Cardiac fibroblast (primary cell): ENCODE data around the gene MRPL33.

Experiments used
- DNase-seq, 2 donors: peaks; one replicate each; pipeline versions ENCODE4 v3.0.0 to v3.0.0-alpha.2; 2010; ENCODE audit warnings: low read depth in 2 of 2
- H3K4me3 ChIP-seq, 2 donors: replicated peaks in 1 of 2; 1 replicate in 1 of 2; 2 replicates in 1 of 2; pipeline ENCODE4 v1.5.1; 2011; ENCODE audit warnings: low read depth in 2 of 2, low read length in 2 of 2, mild to moderate bottlenecking in 2 of 2, moderate library complexity in 1 of 2
- TF ChIP-seq, protein P1 (sequence below): IDR thresholded peaks from one replicate; pipeline ENCODE4 v1.5.1; 2011; ENCODE audit warnings: low read depth, mild to moderate bottlenecking, low read length, inconsistent platforms

The MRPL33 gene

DNA sequence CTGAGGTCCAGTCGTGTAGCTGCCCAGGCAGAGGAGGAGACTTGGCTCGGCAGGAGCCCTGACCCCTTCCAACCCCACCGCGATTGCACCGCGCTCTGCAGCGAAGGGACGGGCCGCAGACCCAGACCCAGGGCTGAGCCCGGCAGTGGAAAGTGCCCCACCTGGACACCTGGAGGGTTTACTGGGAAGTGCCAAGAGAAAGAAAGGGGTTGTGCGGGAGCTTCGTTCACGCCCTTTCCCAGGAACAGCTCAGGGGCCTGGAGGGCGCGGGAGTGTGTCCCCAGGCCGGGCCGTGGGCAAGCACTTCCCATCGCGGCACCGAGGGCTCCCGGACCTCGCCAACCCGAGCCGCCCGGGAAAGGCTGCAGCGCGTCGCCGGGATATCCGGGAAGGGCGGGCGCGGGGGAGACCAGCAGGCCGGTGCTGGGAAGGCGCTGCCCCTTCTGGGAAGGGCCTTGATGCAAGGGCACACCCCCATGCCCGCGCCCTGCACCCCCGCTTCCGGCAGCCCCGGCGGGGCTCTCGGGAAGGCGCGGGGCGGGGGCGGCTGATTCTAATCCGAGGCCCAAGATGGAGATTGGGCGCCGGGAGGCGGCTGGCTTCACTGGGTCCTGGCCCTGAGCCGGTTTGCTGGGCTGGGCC, 36.1 kb upstream of the MRPL33 start:
- TF ChIP-seq, protein P1, sequence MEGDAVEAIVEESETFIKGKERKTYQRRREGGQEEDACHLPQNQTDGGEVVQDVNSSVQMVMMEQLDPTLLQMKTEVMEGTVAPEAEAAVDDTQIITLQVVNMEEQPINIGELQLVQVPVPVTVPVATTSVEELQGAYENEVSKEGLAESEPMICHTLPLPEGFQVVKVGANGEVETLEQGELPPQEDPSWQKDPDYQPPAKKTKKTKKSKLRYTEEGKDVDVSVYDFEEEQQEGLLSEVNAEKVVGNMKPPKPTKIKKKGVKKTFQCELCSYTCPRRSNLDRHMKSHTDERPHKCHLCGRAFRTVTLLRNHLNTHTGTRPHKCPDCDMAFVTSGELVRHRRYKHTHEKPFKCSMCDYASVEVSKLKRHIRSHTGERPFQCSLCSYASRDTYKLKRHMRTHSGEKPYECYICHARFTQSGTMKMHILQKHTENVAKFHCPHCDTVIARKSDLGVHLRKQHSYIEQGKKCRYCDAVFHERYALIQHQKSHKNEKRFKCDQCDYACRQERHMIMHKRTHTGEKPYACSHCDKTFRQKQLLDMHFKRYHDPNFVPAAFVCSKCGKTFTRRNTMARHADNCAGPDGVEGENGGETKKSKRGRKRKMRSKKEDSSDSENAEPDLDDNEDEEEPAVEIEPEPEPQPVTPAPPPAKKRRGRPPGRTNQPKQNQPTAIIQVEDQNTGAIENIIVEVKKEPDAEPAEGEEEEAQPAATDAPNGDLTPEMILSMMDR, result no peak
- peak; percentile 62 to 93 for DNase-seq
- H3K4me3 ChIP-seq, result peak overlapping the region; percentile 14 to 22

DNA sequence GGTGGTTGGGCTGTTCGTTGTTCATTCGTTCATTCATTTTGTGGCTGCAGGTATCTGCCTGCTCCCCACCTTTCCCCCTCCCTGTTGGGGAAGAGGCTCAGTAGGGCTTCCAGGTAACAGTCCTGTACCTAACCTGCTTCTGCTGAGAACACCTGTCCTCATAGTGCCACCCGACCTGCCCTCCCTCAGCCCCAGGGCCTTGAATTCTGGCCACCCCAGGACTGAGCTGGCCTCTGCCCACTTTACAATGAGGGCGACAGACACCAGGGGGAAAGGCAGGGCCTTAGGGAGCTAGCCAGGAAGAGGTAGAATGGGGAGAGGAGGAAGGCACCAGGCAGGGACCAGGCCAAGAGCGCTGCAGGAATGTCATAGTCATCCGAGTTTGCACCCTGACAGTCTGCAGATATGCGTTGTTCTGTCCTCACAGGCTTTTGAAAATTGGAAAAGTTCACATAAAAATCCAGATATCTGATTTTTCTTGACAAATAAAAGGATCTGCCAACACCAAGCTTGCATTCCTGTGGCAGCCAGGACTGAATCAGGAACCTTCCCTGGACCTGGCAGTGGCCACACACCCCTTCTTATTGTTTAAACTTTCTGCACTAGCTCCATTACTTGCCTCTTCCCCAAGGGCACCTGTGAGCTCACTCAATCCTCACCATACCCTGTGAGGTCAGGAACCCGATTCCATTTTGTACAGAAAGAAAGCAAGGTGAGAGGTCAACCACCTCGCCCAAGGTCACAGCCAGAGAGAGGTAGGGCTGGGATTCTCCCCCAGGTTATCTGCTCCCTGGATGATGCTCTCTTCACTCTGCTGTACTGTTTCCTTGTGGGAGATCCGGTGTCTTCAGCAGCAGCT, 35.3 kb upstream of the MRPL33 start:
- peak in 1 of 2 donors; percentile 43 for DNase-seq
- TF ChIP-seq, protein P1, result no peak
- H3K4me3 ChIP-seq, result no peak overlapping the region

DNA sequence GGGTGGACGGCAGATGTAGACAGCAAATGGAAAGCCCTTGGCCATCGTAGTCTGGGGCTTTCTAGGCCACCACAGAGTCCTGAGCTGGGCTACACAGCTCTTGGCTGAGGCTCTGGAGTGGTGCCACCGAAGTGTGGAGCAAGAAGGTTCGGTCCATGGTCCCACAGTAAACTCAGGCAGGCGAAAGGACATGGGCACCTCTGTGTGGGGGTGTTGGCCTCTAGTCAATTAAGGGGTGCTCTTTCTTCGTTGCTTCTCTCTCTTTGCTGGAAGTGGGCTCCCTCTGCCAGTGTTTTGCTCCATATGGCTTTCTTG, 34.7 kb upstream of the MRPL33 start:
- TF ChIP-seq, protein P1, result no peak
- DNase-seq, result no peak
- H3K4me3 ChIP-seq, result no peak overlapping the region

DNA sequence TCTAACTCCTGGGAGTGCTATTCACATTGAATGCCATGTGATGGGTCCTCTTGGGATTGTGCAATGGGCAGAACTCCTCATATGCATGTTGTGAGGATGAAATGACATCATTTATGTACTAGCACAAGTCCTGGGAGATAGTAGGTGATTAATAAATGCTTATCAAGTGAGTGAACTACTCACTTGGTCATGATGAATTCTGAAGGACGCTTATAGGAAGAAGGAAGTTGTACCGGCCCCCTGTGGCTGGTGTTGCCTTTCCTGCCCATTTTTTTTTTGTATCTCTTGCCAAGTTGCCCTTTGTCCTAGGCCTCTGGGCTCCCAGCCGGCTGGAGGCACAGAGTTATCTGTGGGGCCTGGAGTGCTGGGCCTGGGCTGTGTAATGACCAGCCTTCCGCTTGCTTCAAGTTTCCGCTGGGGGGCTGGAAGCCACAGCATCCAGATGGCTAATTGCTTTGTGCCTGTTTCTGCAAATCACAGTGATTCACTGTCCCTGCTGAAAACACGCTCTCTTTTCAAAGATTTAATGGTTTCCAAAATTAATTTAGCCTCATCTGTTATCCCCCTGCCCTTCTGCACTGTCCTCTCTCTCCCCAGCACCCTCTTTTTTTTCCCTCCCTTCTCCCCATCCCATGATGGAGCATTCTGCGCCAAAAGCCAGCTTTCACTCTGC, 33.7 kb upstream of the MRPL33 start:
- TF ChIP-seq, protein P1, result peak; percentile 21
- no peak overlapping the region for H3K4me3 ChIP-seq
- peak; percentile 96 to 97 for DNase-seq

DNA sequence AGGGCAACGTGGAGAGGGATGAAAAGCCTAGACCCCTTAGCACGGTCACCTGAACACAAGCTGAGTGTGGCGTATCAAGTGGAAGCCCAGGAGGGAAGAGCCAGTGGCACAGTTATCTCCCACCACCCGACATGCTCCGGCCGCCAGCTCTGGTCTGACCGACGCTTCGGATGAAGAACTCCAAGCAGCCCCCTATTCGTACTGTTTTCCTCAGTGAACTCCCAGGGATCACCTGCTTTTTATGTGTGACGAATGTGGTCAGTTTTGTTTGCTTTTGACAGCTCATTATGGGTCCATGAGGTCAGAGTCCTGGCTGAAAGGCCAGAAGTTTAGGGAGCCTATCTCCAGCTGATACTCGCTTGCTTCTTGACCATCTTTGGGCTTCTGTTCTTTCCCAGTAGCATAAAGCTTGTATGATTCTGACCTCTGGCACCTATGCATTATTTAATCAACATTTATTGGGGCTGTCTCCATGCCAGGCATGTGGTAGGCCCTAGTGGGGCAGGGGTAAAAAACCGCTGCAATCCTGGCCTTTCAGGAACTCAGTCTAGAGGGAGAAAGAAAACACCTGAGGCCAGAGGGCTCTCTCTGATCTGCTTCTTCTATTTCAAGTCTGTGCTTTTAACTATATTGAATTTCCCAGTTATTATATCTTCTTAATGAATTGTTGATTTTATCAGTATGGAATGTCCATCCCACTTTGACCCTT, 33.0 kb upstream of the MRPL33 start:
- no peak overlapping the region for H3K4me3 ChIP-seq
- TF ChIP-seq, protein P1, result no peak
- no peak for DNase-seq

DNA sequence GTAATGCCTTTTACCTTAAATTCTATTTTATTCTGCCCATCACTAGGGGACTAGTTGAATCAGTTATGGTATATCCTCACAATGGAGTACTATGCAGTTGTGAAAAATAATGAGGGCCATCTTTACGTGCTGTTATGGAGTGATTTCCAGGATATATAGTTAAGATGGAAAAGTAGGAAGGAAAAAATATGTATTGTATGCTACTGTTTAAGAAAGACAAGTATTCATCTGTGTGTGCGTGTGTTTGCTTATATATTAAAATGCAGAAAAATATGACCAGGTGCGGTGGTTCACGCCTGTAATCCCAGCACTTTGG, 32.5 kb upstream of the MRPL33 start:
- H3K4me3 ChIP-seq, result no peak overlapping the region
- DNase-seq, result no peak
- TF ChIP-seq, protein P1, result no peak
